SK-N-SH treated with all-trans-retinoic acid at 6 μM for 48 hours (cell line): Measurements from ENCODE around the gene ATRAID.

Source experiments
- ATAC-seq: fragments of 200-7000 bp; cut with Tn5 transposase; 3 replicates; pipeline ENCODE4 v1.9.1; 2020; ENCODE audit warnings: mild to moderate bottlenecking, moderate library complexity
- CREB5 ChIP-seq: fragments of 250-450 bp; sonication (Bioruptor Pico); IDR thresholded peaks from 2 replicates; pipeline ENCODE4 v1.5.1; 2020; ENCODE audit warnings: low read depth, mild to moderate bottlenecking, moderate library complexity
- CSDC2 ChIP-seq: fragments of 250-450 bp; sonication (Bioruptor Pico); IDR thresholded peaks from 2 replicates; pipeline ENCODE4 v1.5.0; 2020; ENCODE audit warnings: mild to moderate bottlenecking, moderate library complexity
- CSRNP3 ChIP-seq: fragments of 250-450 bp; sonication (Bioruptor Pico); IDR thresholded peaks from 2 replicates; pipeline ENCODE4 v1.5.1; 2021; ENCODE audit warnings: mild to moderate bottlenecking, moderate library complexity
- ISL1 ChIP-seq: fragments of 250-450 bp; sonication (Bioruptor Pico); IDR thresholded peaks from 2 replicates; pipeline ENCODE4 v2.1.2; 2022; ENCODE audit warnings: mild to moderate bottlenecking, moderate library complexity
- PATZ1 ChIP-seq: fragments of 250-450 bp; sonication (Bioruptor Pico); IDR thresholded peaks from 2 replicates; pipeline ENCODE4 v1.8.0; 2020; ENCODE audit warnings: mild to moderate bottlenecking, moderate library complexity, borderline replicate concordance
- PPARA ChIP-seq: fragments of 250-450 bp; sonication (Bioruptor Pico); IDR thresholded peaks from 2 replicates; pipeline ENCODE4 v1.5.0; 2020; ENCODE audit warnings: mild to moderate bottlenecking, borderline replicate concordance
- SNAI2 ChIP-seq: fragments of 250-450 bp; sonication (Bioruptor Pico); IDR thresholded peaks from 2 replicates; pipeline ENCODE4 v1.5.0; 2020; ENCODE audit warnings: mild to moderate bottlenecking, moderate library complexity
- TOX ChIP-seq: fragments of 250-450 bp; sonication (Bioruptor Pico); IDR thresholded peaks from 2 replicates; pipeline ENCODE4 v1.8.0; 2021; ENCODE audit warnings: mild to moderate bottlenecking, moderate library complexity, borderline replicate concordance
- ZC3H10 ChIP-seq: fragments of 250-450 bp; sonication (Bioruptor Pico); IDR thresholded peaks from 2 replicates; pipeline ENCODE4 v1.5.1; 2021; ENCODE audit warnings: mild to moderate bottlenecking, moderate library complexity
- ZFP3 ChIP-seq: fragments of 250-450 bp; sonication (Bioruptor Pico); IDR thresholded peaks from 2 replicates; pipeline ENCODE4 v1.5.0; 2020; ENCODE audit warnings: mild to moderate bottlenecking, moderate library complexity
- TF ChIP-seq, protein P1 (sequence below): fragments of 250-450 bp; sonication (Bioruptor Pico); IDR thresholded peaks from 2 replicates; pipeline ENCODE4 v1.5.0; 2020; ENCODE audit warnings: mild to moderate bottlenecking, moderate library complexity

Gene ATRAID

DNA sequence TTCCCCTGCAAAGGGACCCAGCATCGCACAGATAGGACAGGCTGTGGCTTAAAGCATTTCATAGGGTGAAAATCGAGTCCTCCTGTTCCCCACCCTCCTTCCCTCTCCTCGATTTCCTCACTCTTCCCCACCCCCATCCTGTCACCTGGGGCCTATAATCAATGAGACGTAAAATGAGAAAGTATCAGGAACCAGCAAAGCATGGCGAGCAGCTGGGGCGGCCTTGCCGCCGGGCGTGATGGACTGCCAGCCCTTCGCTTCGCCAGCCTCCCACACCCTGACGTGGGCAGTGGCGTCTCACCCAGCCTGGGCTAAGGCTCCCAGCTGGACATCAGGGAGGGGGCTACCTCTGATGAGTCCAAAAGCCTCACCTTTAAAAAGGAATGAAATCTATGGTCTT lies 39.9 kb downstream of the ATRAID start:
- TF ChIP-seq, protein P1, sequence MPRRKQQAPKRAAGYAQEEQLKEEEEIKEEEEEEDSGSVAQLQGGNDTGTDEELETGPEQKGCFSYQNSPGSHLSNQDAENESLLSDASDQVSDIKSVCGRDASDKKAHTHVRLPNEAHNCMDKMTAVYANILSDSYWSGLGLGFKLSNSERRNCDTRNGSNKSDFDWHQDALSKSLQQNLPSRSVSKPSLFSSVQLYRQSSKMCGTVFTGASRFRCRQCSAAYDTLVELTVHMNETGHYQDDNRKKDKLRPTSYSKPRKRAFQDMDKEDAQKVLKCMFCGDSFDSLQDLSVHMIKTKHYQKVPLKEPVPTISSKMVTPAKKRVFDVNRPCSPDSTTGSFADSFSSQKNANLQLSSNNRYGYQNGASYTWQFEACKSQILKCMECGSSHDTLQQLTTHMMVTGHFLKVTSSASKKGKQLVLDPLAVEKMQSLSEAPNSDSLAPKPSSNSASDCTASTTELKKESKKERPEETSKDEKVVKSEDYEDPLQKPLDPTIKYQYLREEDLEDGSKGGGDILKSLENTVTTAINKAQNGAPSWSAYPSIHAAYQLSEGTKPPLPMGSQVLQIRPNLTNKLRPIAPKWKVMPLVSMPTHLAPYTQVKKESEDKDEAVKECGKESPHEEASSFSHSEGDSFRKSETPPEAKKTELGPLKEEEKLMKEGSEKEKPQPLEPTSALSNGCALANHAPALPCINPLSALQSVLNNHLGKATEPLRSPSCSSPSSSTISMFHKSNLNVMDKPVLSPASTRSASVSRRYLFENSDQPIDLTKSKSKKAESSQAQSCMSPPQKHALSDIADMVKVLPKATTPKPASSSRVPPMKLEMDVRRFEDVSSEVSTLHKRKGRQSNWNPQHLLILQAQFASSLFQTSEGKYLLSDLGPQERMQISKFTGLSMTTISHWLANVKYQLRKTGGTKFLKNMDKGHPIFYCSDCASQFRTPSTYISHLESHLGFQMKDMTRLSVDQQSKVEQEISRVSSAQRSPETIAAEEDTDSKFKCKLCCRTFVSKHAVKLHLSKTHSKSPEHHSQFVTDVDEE (CRISPR knock-in tag), result no peak
- no peak for TF ChIP-seq PPARA (CRISPR knock-in tag)
- no peak for ATAC-seq

DNA sequence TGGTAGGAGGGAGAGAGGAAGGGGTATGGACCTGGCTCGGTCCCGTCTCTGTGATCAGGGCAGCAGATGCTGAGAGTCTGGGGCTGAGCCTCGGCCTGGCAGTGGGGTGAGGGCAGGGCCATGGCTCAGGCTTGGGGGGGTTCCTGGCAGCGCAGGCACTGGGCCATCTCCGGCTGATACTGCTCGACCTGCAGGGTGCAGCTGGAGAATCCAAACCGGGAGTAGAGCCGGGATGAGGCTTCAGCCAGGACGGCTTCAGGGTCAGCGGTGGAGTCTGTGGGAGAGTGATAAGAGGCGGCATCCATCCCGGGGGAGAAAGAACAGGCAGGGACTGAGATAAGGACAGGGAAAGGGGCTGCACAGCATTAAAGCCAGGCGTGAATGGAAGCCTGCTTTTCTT lies 43.3 kb downstream of the ATRAID start:
- ATAC-seq, result peak; percentile 76
- TF ChIP-seq SNAI2 (CRISPR knock-in tag) (no peak), ZFP3 (CRISPR knock-in tag) (no peak), PPARA (CRISPR knock-in tag) (no peak), CSRNP3 (CRISPR knock-in tag) (no peak), ISL1 (CRISPR knock-in tag) (no peak), TOX (CRISPR knock-in tag) (no peak), CREB5 (CRISPR knock-in tag) (no peak)

- peak; percentile 53 for ATAC-seq
- TF ChIP-seq CSDC2 (CRISPR knock-in tag) (no peak), ISL1 (CRISPR knock-in tag) (0 out of 2 replicates have a peak, but pooled peaks have one; percentile 18)
Measured at GRCh38 chr2:27255660-27256059, 43.8 kb downstream of the ATRAID start.

DNA sequence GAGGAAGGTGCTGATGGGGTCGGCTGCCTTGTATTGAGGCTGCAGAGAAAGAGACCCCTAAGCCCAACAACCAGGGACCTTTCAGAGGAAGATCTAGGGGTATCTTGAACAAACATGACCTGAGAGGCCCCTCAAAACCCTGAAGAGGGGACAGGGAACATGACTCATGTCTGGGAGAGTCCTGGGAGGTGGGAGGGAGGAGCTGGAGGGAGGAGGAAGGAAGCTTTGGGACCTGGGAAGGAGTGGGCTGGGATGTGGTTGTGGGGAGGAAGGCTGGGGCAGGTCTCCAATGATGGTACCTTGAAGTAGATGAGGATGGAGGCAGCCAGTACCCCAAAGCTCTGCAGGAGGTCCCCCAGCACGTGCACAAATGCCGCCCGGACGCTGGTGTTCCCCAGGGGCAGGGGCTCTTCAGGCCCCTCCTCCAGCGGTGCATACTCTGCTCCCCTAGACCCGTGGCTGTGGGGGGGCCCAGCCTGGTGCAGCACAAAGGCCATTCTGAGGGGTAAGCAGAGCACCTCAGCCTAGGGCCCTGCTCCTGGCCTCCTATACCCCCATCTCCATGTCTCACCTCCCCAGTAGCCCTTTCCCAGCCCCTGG lies 45.1 kb downstream of the ATRAID start:
- no peak for ATAC-seq

More for the DNA sequence above, 45.1 kb downstream of the ATRAID start:
- TF ChIP-seq, protein P1 (CRISPR knock-in tag), result no peak
- TF ChIP-seq PATZ1 (no peak), ZC3H10 (CRISPR knock-in tag) (no peak)
